DND-41 (cell line): ENCODE data around the gene ANKS1B.

Experiments used
- ATAC-seq: fragments of 200-7000 bp; cut with Tn5 transposase; 3 replicates; pipeline ENCODE4 v1.9.1; 2021; ENCODE audit warnings: low read depth; ENCODE audit not compliant: insufficient read depth
- DNase-seq: peaks from one replicate; pipeline ENCODE4 v3.0.0-alpha.2; 2020
- H2AFZ ChIP-seq: 2 replicates; pipeline ENCODE4 v1.6.0; 2012; ENCODE audit warnings: low read depth, low read length
- H3K27ac ChIP-seq: 2 replicates; pipeline ENCODE4 v1.5.1; 2012; ENCODE audit warnings: low read length, inconsistent platforms
- H3K27me3 ChIP-seq: fragments of 200-600 bp; sonication (generic); 2 replicates; pipeline ENCODE4 v1.6.0; 2012; ENCODE audit warnings: low read length, mild to moderate bottlenecking, inconsistent platforms; ENCODE audit not compliant: insufficient read depth, poor library complexity
- H3K36me3 ChIP-seq: 2 replicates; pipeline ENCODE4 v1.5.1; 2012; ENCODE audit warnings: low read length, inconsistent platforms; ENCODE audit not compliant: insufficient read depth
- H3K4me1 ChIP-seq: 2 replicates; pipeline ENCODE4 v1.5.1; 2012; ENCODE audit warnings: mild to moderate bottlenecking, low read length; ENCODE audit not compliant: insufficient read depth
- H3K4me2 ChIP-seq: 2 replicates; pipeline ENCODE4 v1.6.0; 2012; ENCODE audit warnings: mild to moderate bottlenecking, moderate library complexity, low read length, inconsistent platforms; ENCODE audit not compliant: insufficient read depth
- H3K4me3 ChIP-seq, 2 experiments: fragments of 200-600 bp in 1 of 2; shearing (Covaris generic) in 1 of 2; 2 replicates each; pipeline ENCODE4 v1.5.1; 2012 to 2016; ENCODE audit warnings: inconsistent platforms in 2 of 2, low read length in 2 of 2, mild to moderate bottlenecking in 2 of 2, low read depth in 1 of 2, moderate library complexity in 1 of 2
- H3K79me2 ChIP-seq: 2 replicates; pipeline ENCODE4 v1.6.0; 2012; ENCODE audit warnings: low read length, inconsistent platforms; ENCODE audit not compliant: insufficient read depth
- H3K9ac ChIP-seq: 2 replicates; pipeline ENCODE4 v1.6.0; 2012; ENCODE audit warnings: low read depth, mild to moderate bottlenecking, inconsistent platforms, low read length, moderate library complexity
- H3K9me3 ChIP-seq: 2 replicates; pipeline ENCODE4 v1.5.1; 2012; ENCODE audit warnings: low read length, moderate library complexity, mild to moderate bottlenecking, inconsistent platforms; ENCODE audit not compliant: insufficient read depth, severe bottlenecking
- H4K20me1 ChIP-seq: 2 replicates; pipeline ENCODE4 v1.6.0; 2012; ENCODE audit warnings: low read length; ENCODE audit not compliant: insufficient read depth
- EZH2 ChIP-seq: IDR thresholded peaks from 3 replicates; pipeline ENCODE4 v1.6.1; 2012; ENCODE audit warnings: borderline replicate concordance, low read depth, mild to moderate bottlenecking, moderate library complexity, low read length, inconsistent platforms; ENCODE audit not compliant: severe bottlenecking
- TF ChIP-seq, protein P1 (sequence below): IDR thresholded peaks from 2 replicates; pipeline ENCODE4 v1.5.1; 2012; ENCODE audit warnings: borderline replicate concordance, low read length, moderate library complexity, mild to moderate bottlenecking; ENCODE audit not compliant: poor library complexity, severe bottlenecking; ENCODE audit errors: extremely low read depth

ANKS1B gene

GRCh38 chr12:99915251-99916082 lies 69.3 kb downstream of the ANKS1B start:
- Histone ChIP-seq H2AFZ (no peak overlapping the region), H3K4me3 (no peak overlapping the region), H3K9me3 (no peaks in the 10 kb centered on the region), H4K20me1 (no peaks in the 10 kb centered on the region), H3K36me3 (no peaks in the 10 kb centered on the region), H3K9ac (no peak overlapping the region), H3K27me3 (no peaks in the 10 kb centered on the region), H3K4me1 (no peaks in the 10 kb centered on the region), H3K4me2 (no peak overlapping the region), H3K79me2 (no peaks in the 10 kb centered on the region), H3K27ac (no peak overlapping the region)
- DNase-seq (no peak), ATAC-seq (no peak)
- TF ChIP-seq, protein P1, sequence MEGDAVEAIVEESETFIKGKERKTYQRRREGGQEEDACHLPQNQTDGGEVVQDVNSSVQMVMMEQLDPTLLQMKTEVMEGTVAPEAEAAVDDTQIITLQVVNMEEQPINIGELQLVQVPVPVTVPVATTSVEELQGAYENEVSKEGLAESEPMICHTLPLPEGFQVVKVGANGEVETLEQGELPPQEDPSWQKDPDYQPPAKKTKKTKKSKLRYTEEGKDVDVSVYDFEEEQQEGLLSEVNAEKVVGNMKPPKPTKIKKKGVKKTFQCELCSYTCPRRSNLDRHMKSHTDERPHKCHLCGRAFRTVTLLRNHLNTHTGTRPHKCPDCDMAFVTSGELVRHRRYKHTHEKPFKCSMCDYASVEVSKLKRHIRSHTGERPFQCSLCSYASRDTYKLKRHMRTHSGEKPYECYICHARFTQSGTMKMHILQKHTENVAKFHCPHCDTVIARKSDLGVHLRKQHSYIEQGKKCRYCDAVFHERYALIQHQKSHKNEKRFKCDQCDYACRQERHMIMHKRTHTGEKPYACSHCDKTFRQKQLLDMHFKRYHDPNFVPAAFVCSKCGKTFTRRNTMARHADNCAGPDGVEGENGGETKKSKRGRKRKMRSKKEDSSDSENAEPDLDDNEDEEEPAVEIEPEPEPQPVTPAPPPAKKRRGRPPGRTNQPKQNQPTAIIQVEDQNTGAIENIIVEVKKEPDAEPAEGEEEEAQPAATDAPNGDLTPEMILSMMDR, result no peak
- no peak for TF ChIP-seq EZH2

DNA sequence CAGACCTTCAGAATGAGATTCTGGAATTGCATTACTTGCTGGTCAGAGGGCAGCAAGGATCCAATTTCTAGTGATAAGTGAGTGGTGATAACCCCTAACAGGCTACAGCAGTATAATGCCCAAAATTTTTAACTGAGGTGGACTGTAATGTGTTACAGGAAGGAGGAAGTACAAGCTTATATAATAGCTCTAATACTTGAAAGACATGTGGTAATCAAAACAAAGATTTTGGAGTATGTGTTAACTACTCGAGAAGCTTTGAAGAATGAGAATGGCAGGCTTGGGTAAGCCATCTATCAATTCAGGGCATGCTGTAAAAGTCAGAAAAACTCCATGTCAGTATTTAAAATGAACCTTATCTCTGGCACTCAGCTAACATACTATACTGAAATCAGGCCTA lies 70.5 kb downstream of the ANKS1B start:
- Histone ChIP-seq H2AFZ (no peak overlapping the region), H3K27ac (no peak overlapping the region), H3K4me2 (no peak overlapping the region), H3K9ac (no peak overlapping the region), H3K79me2 (no peaks in the 10 kb centered on the region), H3K4me1 (no peaks in the 10 kb centered on the region), H3K9me3 (no peaks in the 10 kb centered on the region), H3K27me3 (no peaks in the 10 kb centered on the region), H3K36me3 (no peaks in the 10 kb centered on the region), H3K4me3 (no peak overlapping the region), H4K20me1 (no peaks in the 10 kb centered on the region)
- DNase-seq (no peak), ATAC-seq (no peak)
- TF ChIP-seq EZH2, result no peak
- TF ChIP-seq, protein P1, result no peak

DNA sequence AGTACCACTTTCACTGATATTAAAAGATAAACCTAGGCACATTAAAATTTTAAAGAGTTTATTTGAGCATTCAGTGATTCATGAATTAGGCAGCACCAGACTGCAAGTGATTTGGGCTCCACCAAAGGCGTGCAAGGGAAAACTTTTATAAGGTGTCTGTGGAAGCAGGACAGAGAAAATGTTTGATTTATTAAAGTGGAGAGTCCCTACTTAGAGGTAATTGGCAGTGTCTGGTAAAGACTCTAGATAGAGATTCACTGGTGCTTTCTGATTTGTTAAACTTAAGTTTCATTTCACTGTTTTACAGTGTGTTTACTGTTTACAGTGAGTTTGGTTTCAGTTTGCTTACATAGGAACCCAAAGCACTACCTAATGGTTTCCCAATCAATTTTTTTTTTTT lies 72.8 kb downstream of the ANKS1B start:
- no peaks in the 10 kb centered on the region for H4K20me1 ChIP-seq
- ATAC-seq, result no peak
- H3K4me2 ChIP-seq, result no peak overlapping the region
- no peak overlapping the region for H3K9ac ChIP-seq
- no peaks in the 10 kb centered on the region for H3K9me3 ChIP-seq
- no peak overlapping the region for H2AFZ ChIP-seq
- H3K4me3 ChIP-seq, result no peak overlapping the region
- H3K27me3 ChIP-seq, result no peaks in the 10 kb centered on the region
- no peaks in the 10 kb centered on the region for H3K79me2 ChIP-seq
- H3K4me1 ChIP-seq, result no peaks in the 10 kb centered on the region
- H3K27ac ChIP-seq, result no peak overlapping the region
- DNase-seq, result no peak
- no peaks in the 10 kb centered on the region for H3K36me3 ChIP-seq
- TF ChIP-seq, protein P1, result no peak
- TF ChIP-seq EZH2, result no peak
